Measurements from ENCODE around the gene NQO2. TPM values are rescaled to one million over a fixed set of nuclear protein-coding genes. Genes with fewer than 3 reads are reported as not detected.
A peak's percentile ranks its signal among the peaks of the same experiment; 100 is the strongest.

Gene NQO2
- total RNA-seq, 4 donors from 2014 or later, result 15.8 to 32.8 (median 27.2) TPM

- H3K4me3 ChIP-seq, result no peak overlapping the region
- 93 to 96% methylated on average over 7 of the region's 7 CpGs for WGBS, 2 donors (ENCODE audit: low coverage in 1 of 2)
- H3K9me3 ChIP-seq, result no peaks in the 10 kb centered on the region
- no peak for ATAC-seq
- H3K4me1 ChIP-seq, result peaks cover 0 to 78% (median 6%) of the 10 kb centered on the region in 3 donors
- H3K36me3 ChIP-seq, result no peaks in the 10 kb centered on the region
- H3K27me3 ChIP-seq, result no peaks in the 10 kb centered on the region
- H3K27ac ChIP-seq, result peak overlapping the region in 1 of 4 donors; percentile 40
- TF ChIP-seq CTCF (IDR thresholded peaks at IDR 0.05), result no peak
- no peak for TF ChIP-seq EP300 (IDR thresholded peaks at IDR 0.05)
- TF ChIP-seq POLR2AphosphoS5 (IDR thresholded peaks at IDR 0.05), result no peak
- no peak for TF ChIP-seq POLR2A (IDR thresholded peaks at IDR 0.05)
Observed at GRCh38 chr6:2967936-2968335, 31.8 kb upstream of the NQO2 start.

GRCh38 chr6:2968600-2969135 lies 31.0 kb upstream of the NQO2 start:
- Histone ChIP-seq H3K4me1 (peaks cover 0 to 71% (median 4%) of the 10 kb centered on the region in 3 donors), H3K9me3 (no peaks in the 10 kb centered on the region), H3K36me3 (no peaks in the 10 kb centered on the region), H3K27ac (peak overlapping the region in 3 of 4 donors; percentile 55 to 98 (median 63)), H3K27me3 (no peaks in the 10 kb centered on the region), H3K4me3 (no peak overlapping the region)
- 52 to 76% methylated on average over 6 to 8 of the region's 8 CpGs for WGBS, 2 donors (ENCODE audit: low coverage in 1 of 2)
- TF ChIP-seq POLR2AphosphoS5 (IDR thresholded peaks at IDR 0.05) (no peak), POLR2A (IDR thresholded peaks at IDR 0.05) (no peak), CTCF (IDR thresholded peaks at IDR 0.05) (no peak), EP300 (IDR thresholded peaks at IDR 0.05) (no peak)
- ATAC-seq, result no peak

- no peak for TF ChIP-seq EP300 (IDR thresholded peaks at IDR 0.05)
- TF ChIP-seq POLR2A (IDR thresholded peaks at IDR 0.05), result no peak
- TF ChIP-seq CTCF (IDR thresholded peaks at IDR 0.05), result no peak
- TF ChIP-seq POLR2AphosphoS5 (IDR thresholded peaks at IDR 0.05), result no peak
- Histone ChIP-seq H3K27me3 (no peaks in the 10 kb centered on the region), H3K4me1 (peaks cover 0 to 67% (median 4%) of the 10 kb centered on the region in 3 donors), H3K36me3 (no peaks in the 10 kb centered on the region), H3K27ac (peak overlapping the region; percentile 14 to 99 (median 94)), H3K9me3 (no peaks in the 10 kb centered on the region), H3K4me3 (no peak overlapping the region)
- WGBS, 2 donors (ENCODE audit: low coverage in 1 of 2), result 62% methylated on average over 2 of the region's 3 CpGs; no CpG with 5 or more reads in 1 of the 2 donors
- ATAC-seq, result no peak
Observed at GRCh38 chr6:2969549-2969948, 30.1 kb upstream of the NQO2 start.

GRCh38 chr6:2970034-2970685 lies 29.5 kb upstream of the NQO2 start:
- Histone ChIP-seq H3K27me3 (no peaks in the 10 kb centered on the region), H3K4me1 (peaks cover 0 to 62% (median 4%) of the 10 kb centered on the region in 3 donors), H3K27ac (peak overlapping the region; percentile 91 to 99 (median 96)), H3K4me3 (peak overlapping the region; percentile 58 to 80), H3K36me3 (no peaks in the 10 kb centered on the region), H3K9me3 (no peaks in the 10 kb centered on the region)
- TF ChIP-seq CTCF (IDR thresholded peaks at IDR 0.05) (no peak), POLR2A (IDR thresholded peaks at IDR 0.05) (no peak), EP300 (IDR thresholded peaks at IDR 0.05) (no peak), POLR2AphosphoS5 (IDR thresholded peaks at IDR 0.05) (no peak)
- ATAC-seq, result no peak
- 14 to 23% methylated on average over 4 to 10 of the region's 10 CpGs for WGBS, 2 donors (ENCODE audit: low coverage in 1 of 2)
